GM18909 (cell line): ENCODE data around the gene C17orf78.
A peak's percentile ranks its signal among the peaks of the same experiment; 100 is the strongest.
"Not testable (repeated sequence)": the region's sequence is repeated elsewhere in the genome, so short reads cannot be mapped to it uniquely, and the experiment has no call there.

ENCODE experiments used
- ATAC-seq: cut with Tn5 transposase; IDR thresholded peaks from one replicate; pipeline ENCODE4 v1.9.1; 2021; ENCODE audit warnings: mild to moderate bottlenecking; ENCODE audit not compliant: unreplicated experiment, poor library complexity

The C17orf78 gene

DNA sequence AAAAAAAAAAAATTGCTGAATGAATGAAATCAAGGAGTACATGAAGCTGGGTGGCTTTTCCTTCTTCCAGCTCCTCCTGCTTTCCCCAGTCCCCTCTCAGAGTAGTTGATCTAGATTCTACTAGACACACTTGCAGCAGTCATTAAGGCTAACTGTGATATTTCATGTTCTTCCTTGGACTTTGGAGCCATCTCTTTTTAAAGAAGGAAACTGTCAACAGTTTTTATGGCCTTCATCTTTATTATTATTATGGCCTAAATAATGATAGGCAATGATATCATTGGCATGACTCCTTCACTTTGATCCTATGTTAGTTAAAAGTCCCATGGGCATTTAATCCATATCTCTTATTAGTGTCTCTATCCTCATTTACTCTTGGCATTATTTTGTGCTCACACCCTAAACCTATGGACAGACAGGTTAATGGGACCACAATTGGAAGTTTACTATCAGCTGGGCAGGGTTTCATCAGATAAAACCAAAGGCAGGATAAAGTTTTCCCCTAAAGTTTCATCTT is 9.7 kb downstream of the C17orf78 start:
- ATAC-seq = no peak

DNA sequence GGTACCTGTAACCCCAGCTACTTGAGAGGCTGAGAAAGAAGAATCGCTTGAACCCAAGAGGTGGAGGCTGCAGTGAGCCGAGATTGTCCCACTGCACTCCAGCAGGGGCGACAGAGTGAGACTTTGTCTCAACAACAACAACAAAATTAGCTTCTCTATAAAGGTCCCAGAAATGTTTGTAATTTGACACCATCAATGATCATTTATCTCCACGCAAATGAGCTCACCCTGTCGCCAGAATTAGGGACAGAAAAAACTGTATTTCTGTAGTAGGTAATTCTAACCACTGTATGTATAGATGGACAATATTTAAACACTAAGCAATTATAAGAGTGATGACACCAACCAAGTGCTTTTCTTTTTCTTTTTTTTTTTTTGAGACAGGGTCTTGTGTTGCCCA is 10.7 kb downstream of the C17orf78 start:
- no peak for ATAC-seq

DNA sequence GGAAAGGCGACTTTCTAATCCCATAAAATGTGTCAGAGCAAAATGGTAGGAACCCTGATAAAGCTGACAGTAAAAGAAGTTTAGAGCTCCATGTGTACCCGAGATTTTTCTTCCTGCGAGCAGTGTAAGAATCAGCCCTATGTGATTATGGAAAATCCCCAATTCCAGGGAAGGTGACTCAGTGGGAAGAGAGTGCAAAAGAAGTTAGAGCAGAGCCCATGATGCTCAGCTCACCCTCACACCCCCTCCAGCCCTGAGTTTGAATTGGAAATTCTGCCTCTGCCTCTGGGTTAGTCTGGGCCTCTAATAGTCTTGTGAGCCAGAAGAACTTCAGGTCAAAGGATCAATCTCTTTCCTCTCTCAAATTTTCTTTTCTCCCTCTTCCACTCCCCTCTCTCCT is 12.5 kb downstream of the C17orf78 start:
- ATAC-seq = no peak

DNA sequence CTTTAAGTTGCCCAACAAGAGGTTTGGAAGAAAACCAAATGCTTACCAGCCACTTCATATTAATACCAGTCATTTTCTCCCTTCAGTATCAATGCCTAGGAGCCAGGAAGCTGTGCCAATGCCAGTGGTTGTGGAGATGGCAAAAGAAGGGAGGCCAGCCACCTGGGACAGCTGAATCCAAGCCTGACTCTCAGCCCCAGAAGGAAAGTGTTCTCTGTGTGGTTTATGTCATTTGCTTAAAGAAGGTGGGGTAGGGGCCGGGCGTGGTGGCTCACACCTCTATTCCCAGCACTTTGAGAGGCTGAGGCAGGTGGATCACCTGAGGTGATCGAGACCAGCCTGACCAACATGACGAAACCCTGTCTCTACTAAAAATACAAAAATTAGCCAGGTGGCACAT is 13.4 kb downstream of the C17orf78 start:
- no peak for ATAC-seq

DNA sequence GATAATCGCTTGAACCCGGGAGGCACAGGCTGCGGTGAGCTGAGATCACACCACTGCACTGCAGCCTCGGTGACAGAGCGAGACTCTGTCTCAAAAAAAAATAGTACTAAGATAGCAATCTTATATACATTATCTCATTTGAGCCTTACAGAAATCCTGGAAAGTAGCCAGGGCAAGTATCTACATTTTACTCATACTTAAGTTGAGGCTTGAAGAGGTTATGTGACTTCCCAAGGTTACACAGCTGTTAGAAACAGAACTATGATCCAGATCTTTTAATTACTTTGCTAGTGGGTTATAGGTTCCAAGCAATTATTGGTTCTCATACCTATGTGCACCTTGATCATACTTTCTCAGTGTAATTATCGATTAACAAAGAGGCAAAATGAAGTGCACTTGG is 15.4 kb downstream of the C17orf78 start:
- no peak for ATAC-seq

DNA sequence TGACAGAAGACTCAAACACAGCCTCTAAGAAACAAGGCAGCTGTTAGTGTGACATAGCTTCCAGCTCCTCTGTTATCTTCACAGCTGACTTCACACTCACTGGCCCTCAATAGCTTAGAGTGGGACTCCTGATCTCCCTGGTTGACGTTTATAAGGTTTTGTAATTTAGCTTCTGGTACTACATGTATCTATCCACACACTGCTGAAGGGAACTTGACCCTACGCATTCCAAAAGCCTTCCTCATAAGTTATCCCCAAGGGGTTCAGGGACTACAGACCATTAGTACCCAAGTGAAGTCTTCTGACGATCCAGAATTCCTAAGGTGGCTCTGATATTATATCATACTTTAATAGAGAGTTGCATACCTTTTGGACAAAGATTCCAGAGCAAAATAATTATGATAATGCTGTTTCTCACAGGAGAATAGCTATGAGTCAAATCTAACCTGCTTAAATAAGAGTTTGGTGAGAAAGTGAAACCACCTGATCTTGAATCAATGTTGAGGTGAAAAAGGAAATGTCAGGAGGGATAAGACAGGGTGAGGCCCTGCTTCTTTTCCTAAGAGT is 16.3 kb downstream of the C17orf78 start:
- no peak for ATAC-seq

DNA sequence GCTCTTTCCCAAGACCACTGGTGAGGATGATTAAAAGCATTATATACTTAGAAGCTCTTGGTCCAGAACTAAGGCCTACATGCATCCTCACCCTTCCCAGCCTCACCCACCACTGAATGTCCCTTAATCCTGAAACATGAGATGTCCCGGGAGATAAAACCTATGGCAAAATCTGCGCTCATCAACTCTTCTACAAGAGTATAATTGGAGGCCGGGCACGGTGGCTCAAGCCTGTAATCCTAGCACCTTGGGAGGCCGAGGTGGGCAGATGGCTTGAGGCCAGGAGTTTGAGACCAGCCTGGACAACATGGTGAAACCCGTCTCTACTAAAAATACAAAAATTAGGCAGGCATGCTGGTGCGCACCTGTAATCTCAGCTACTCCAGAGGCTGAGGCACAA is 17.6 kb downstream of the C17orf78 start:
- ATAC-seq = no peak

DNA sequence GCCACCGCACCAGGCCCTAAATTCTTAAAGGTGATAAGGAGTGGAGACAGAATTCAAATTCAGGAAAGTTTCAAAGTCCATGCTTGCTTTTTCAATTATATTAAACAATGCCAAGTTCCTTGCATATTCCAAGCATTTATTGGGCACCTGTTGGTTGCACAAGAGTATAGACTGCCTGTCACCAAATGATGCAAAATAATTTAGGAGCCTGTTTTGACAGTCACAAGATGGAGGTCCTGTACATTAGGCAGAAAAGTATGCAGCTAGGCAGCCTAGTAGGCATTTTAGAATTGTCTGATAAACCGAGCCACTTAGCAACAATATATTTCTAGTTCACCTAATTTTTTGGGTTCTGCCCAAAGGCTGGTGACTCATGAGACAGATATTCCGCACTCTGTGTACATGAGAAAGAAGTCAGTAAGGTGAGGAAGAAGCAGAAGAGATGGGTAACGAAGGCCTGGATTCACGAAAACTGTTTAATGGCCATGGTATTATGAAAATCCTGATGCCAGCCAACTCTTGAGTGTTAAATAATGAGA is 23.5 kb downstream of the C17orf78 start:
- no peak for ATAC-seq

DNA sequence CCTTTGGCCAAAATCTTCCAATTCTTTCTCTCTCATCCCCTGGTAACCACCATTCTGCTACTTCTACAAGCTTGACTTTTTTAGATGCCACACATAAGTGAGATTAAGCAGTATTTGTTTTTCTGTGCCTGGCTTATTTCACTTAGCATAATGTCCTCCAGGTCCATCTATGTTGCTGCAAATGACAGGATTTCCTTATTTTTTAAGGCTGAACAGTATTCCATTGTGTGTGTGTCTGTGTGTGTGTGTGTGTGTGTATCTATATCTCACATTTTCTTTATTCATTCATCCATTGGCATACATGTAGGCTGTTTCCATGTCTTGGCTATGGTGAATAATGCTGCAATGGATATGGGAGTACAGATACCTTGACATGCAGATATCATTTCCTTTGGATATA is 24.7 kb downstream of the C17orf78 start:
- ATAC-seq = no peak

DNA sequence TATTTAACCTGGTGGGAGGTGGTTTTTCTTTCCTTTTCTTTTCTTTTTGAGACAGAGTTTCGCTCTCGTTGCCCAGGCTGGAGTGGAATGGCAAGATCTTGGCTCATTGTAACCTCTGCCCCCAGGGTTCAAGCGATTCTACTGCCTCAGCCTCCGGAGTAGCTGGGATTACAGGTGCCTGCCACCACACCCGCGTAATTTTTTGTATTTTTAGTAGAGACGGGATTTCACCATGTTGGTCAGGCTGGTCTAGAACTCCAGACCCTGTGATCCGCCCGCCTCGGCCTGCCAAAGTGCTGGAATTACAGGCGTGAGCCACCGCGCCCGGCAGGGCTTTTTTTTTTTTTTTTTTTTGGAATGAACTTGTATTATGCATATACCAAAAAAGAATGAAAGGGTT is 29.7 kb downstream of the C17orf78 start:
- ATAC-seq = not testable (repeated sequence)

DNA sequence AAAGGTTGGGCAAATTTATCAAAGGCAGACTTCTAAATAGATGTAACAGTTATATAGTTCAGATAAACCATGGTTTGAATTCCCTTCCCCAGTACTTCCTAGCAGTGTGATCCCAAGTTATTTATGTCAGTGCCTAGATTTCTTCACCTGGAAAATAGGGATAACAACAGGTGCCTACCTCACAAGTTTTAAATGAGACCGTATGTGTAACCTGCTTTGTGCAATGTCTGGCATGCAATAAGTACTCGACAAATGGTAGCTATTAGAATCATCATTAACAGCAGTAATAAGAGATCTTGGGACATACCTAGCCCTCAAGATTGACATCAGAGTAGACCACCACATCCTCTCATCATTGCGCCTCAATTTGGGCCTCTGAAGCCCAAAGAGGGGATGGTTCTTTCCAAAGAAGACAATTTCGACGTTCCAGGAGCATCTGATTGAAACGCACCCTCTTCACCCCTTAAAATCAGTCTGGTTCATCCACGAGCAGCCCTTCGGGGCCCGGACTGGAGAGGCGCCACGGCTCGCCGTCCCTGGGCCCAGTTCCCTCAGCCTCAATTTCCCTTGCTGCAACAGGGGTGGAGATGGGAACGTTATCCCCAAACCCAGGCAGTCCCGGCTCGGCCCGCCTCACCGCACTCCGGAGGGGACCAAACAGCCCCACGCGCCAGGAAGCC is 30.3 kb downstream of the C17orf78 start:
- ATAC-seq = peak; percentile 47

DNA sequence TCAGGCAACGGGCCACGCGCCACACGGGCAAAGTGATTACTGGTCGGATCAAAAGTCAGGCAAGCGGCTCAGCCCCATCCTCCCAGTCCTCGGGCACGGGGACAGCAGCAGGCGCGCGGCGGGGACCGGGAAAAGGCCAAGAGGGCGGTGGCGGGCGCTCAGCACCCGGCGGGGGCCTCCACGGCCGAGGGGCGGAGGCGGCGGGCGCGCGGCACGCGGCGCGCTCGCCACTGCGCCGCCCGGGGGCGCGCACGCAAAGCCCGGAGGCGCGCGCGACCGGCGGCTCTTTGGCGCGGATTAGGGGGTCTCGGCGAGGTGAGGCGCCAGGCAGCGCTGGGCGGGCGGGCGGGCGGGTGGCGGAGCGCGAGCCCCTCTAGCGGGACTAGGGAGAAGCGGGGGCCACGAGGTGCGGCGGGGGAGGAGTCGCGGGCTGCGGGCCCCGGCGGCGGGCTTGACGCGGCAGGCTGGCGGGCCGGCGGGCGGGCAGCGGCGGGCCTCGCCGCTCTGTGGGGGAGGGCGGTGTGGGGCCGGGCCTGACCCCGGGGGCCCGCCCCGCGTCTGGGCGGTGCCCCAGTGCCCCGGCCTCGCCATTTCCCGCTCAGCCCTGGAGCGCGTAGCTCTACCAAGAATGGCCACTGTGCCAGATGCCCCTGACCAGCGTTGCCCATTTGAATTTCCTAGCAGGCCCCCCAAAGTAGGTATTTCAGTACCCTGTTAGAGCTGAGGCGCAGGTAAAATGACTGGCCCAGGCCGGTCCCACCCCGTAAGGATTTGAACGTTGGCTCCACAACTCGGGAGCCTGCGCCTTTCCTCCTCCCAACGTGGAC is 31.1 kb downstream of the C17orf78 start, which contains the start of the genes ACACA and TADA2A:
TSS of gene ACACA (minus strand) at position 202 of the 827 bp plus-strand sequence. CDS start 537 bp downstream, outside the sequence.
TSS of gene TADA2A (plus strand) at position 252 of the 827 bp plus-strand sequence. CDS start 4,480 bp downstream, outside the sequence.
- peak; percentile 86 for ATAC-seq

DNA sequence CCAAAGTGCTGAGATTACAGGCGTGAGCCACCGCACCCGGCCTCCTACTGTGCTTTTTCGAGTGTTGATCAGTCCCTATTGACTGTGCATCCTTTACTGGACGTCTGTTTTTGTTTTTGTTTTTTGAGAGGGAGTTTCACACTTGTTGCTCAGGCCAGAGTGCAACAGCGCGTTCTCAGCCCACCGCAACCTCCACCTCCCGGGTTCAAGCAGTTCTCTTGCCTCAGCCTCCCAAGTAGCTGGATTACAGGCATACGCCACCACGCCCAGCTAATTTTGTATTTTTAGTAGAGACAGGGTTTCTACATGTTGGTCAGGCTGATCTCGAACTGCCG is 32.3 kb downstream of the C17orf78 start:
- not testable (repeated sequence) for ATAC-seq

DNA sequence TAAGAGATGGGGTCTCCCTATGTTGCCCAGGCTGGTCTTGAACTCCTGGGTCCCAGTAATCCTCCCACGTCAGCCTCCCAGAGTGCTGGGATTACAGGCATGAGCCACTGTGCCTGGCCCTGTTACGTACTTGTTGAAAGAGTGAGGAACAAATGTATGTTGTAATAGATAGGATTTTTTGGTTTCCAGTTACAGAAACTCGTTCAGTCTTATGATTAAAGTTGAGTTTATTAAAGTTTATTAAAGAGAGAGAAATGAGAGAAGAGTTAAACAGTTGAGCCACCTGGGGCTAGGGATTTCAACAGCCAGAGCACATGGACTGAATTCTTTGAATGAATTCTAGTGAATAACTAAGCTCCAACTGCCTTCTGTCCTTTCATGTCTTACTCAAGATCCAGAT is 34.6 kb downstream of the C17orf78 start:
- ATAC-seq = no peak

DNA sequence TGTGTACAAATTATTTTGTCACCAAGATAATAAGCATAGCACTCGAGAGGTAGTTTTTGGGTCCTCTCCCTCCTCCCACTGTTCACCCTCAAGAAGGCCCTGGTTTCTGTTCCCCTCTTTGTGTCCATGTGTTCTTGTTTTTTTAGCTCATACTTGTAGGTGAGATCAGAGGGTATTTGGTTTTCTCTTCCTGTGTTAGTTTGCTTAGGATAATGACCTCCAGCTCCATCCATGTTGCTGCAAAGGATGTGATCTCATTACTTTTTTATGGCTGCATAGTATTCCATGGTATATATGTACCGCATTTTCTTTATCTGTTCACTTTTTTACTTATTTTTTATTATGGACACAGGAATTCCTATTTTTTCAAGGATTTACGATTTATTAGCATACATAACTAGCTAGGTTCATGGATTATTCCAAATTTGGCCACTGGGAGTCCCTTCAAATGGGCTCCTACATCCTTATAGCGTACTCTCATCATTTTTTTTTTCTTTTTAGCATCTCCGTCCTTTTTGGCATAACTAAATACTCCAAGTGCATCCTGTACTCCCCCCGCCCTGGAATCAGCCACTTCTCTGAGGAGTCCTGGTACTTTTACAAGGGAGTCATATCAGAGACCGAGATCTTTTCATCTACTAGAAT is 38.2 kb downstream of the C17orf78 start:
- no peak for ATAC-seq

DNA sequence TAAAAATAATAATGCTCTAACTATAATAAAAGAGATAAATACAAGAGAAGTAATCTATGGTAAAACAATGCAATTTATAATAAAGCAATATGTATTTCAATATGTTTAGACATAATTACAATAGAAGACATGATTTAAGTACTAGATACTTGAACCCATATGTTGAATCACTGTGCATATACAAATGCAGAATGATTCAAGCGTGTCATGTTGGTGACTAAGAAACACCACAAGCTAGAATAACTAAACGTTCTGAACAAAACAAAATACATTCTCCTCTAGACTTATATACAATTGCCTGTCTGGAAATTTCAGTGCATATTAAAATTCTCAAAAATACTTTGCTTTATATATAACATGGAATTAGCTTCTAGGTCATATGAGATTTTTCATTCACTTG is 42.1 kb downstream of the C17orf78 start:
- no peak for ATAC-seq

DNA sequence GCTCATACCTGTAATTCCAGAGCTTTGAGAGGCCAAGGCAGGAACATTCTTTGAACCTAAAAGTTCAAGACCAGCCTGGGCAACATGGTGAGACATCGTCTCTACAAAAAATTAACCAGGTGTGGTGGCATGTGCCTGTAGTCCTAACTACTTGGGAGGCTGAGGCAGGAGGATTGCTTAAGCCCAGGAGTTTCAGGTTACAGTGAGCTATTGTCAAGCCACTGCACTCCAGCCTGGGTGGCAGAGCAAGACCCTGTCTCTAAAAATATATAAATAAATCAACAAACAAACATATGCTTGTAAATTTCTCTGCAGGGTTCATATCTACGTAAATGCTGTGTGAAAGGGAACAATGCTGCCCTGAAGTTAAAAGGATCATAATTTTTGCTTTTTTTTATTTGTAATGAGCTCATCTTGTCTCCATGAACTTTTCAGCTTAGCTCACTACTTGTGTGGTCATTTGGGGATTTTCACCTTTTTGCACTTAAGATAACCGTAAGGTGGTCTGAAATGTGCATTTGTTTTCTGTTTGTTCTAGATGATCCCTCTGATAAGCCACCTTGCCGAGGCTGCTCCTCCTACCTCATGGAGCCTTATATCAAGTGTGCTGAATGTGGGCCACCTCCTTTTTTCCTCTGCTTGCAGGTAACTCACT is 47.3 kb downstream of the C17orf78 start:
- ATAC-seq = no peak

DNA sequence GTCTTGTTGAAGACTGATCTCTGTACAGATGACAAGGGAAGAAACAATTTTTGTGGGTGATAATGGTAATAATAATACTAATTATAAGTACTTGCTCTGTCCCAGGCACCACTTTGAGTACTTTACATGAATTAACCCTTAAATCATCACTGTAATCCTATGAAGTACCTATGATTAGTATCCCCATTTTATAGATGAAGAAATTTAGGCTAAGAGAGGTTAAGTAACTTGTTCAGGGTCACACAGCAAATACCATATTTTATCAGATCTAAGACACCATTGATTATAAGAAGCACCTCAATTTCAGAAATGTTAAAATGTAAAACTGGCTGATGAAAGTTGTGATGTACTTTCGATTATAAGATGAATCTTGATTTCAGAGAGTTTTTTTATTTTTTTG is 49.5 kb downstream of the C17orf78 start:
- no peak for ATAC-seq

DNA sequence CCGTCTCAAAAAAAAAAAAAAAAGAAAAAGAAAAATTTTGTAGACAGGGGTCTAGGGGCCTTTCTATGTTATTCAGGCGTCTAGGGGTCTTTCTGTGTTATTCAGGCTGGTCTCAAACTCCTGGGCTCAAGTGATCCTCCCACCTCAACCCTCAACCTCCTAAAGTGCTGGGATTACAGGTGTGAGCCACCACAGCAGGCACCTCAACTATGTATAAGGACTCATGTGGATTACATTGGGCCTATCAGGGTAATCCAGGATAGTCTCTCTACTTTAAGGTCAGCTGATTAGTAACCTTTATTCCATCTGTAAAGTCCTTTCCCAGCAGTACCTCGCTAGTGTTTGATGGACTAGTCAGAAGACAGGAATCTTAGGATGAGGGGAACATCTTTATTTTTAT is 53.3 kb downstream of the C17orf78 start:
- ATAC-seq = no peak

DNA sequence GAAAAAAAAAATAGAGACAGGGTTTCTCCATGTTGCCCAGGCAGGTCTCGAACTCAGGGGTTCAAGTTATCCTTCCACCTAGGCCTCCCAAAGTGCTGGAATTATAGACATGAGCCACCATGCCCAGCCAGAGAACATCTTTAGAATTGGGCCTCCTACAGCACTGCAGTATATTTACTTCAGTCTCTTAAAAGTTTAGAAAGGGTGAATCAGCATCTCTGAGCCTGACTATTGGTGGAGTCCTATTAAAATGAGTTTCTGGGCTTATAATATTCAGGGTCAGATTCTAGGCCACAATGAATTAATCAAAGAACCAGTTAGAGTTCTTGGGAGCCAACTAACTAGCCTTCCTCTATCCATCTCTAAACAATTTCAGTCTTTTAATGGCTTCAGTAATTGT is 53.7 kb downstream of the C17orf78 start:
- no peak for ATAC-seq
